Measurements from ENCODE around the gene HYPK.

DNA sequence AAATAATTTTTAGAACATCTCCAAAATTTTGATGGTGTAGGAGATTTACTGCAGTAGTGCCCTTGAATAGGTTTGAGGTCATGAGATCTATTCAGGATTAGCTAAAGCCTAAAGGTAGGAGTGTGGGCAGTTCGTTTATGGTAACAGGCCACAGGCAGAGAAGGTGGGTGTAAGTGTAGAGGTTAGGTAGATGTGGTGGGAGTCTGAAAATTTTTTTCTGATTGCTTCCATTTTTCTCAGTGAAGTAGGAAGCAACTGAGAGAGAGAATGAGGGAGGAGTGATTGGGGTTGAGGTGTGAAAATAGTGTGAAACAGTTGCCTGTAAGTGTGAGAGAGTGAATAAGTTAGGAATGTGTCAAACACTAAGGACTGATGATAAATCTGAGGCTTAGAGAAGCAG is 21.4 kb upstream of the HYPK start:
- TF ChIP-seq NANOG (IDR thresholded peaks at IDR 0.05; ENCODE audit: borderline replicate concordance): no peak
- TF ChIP-seq, protein P1, sequence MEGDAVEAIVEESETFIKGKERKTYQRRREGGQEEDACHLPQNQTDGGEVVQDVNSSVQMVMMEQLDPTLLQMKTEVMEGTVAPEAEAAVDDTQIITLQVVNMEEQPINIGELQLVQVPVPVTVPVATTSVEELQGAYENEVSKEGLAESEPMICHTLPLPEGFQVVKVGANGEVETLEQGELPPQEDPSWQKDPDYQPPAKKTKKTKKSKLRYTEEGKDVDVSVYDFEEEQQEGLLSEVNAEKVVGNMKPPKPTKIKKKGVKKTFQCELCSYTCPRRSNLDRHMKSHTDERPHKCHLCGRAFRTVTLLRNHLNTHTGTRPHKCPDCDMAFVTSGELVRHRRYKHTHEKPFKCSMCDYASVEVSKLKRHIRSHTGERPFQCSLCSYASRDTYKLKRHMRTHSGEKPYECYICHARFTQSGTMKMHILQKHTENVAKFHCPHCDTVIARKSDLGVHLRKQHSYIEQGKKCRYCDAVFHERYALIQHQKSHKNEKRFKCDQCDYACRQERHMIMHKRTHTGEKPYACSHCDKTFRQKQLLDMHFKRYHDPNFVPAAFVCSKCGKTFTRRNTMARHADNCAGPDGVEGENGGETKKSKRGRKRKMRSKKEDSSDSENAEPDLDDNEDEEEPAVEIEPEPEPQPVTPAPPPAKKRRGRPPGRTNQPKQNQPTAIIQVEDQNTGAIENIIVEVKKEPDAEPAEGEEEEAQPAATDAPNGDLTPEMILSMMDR (conservative IDR thresholded peaks at IDR 0.05; ENCODE audit: low read depth in 2 of 2): no peak
